ENCODE data around the gene TMF1. TPM values are rescaled to one million over a fixed set of nuclear protein-coding genes. Genes with fewer than 3 reads are reported as not detected.

Gene TMF1
- total and polyA plus RNA-seq, 10 of the 15 experiments (the other 5 are each of a cell fraction or from before 2014, with no cell fraction given) = 7.1 to 24.5 (median 18.6) TPM

DNA sequence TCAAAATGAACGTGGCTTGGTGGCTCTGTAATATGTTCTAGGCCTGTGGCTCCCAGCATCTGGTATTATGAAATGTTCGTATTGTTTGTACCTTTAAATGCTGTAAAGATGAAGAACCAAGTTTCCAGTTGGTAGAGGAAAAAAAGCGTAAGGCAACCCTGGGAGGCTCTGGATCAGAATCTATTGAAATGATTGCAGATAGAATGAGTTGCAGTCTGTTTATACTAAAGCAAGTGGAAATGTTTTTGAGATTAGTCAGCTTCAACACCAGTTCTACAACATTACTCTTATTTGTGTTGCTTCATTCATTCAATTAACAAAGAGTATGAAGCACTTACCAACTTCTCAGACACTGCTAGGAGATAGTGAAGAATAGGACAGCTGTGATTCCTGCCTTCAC is 37.9 kb upstream of the TMF1 start:
- TF ChIP-seq ZZZ3 (IDR thresholded peaks at IDR 0.05; ENCODE audit: control insufficient read depth, insufficient read length, low read depth) = no peak
- WGBS (ENCODE audit: insufficient coverage, insufficient replicate concordance, low lambda C conversion rate, missing lambda C conversion rate) = 6% methylated on average over 3 of the region's 3 CpGs
- Histone ChIP-seq H3K4me3 (peak overlapping the region; percentile 59), H3K79me2 (ENCODE audit: control insufficient read depth, insufficient read depth, low read length) (peaks cover 97% of the 10 kb centered on the region), H4K20me1 (ENCODE audit: control insufficient read depth, insufficient read depth) (no peaks in the 10 kb centered on the region), H3K27ac (ENCODE audit: control insufficient read depth, insufficient read depth) (peak overlapping the region; percentile 38; the same call in 1 of the 2 replicates), H3K36me3 (ENCODE audit: control insufficient read depth in 2 of 2, insufficient read depth in 2 of 2, low read length in 1 of 2) (peaks cover 0 to 13% of the 10 kb centered on the region in 2 experiments; a peak in 1 of 4 replicates), H3K4me1 (ENCODE audit: control insufficient read depth, insufficient read depth, low read length) (peaks cover 44% of the 10 kb centered on the region), H3K9ac (ENCODE audit: control insufficient read depth, insufficient read depth, low read length) (no peak overlapping the region; the same call in 1 of the 2 replicates), H3K9me3 (replicated peaks; ENCODE audit: control insufficient read depth, insufficient read depth, low read length) (no peaks in the 10 kb centered on the region), H3K27me3 (replicated peaks in 1 of 2; ENCODE audit: control insufficient read depth in 2 of 2, insufficient read depth in 2 of 2, low read length in 1 of 2) (no peaks in the 10 kb centered on the region), H2AFZ (ENCODE audit: control insufficient read depth, low read depth, low read length) (no peak overlapping the region), H3K4me2 (ENCODE audit: control insufficient read depth, insufficient read depth) (peak overlapping the region; percentile 46)
- intact Hi-C loops (cut with micrococcal nuclease; ENCODE audit: unreplicated experiment) (no loop called here), in situ Hi-C loops (cut with MboI) (no loop called here)
- ChIA-PET SMC1A (ENCODE audit: uncharacterized antibody, unreplicated experiment) (interaction anchor here (0.7 to 19.6 kb wide), 15 partner anchors 7 to 1326 kb away, joined by 3 to 234 read pairs (median 5); partner anchors contain the start of genes ARL6IP5, TMF1 and UBA3), RAD21 (ENCODE audit: unreplicated experiment) (interaction anchor here (1.1 to 16.7 kb wide), 5 partner anchors 10 to 351 kb away, joined by 3 to 152 read pairs (median 3); partner anchors contain the start of genes TMF1 and UBA3), CTCF (interaction anchor here (0.6 to 2.3 kb wide), 10 partner anchors 9 to 320 kb away, joined by 3 to 10 read pairs (median 4); partner anchors contain the start of gene EOGT), POLR2A (interaction anchor here (0.5 to 3.8 kb wide), 6 partner anchors 10 to 42 kb away, joined by 3 to 13 read pairs (median 4); partner anchors contain the start of gene TMF1)
- no peak for ATAC-seq
- BruUV-seq (replicated peaks) = no TSS peak
- no peak for DNase-seq (ENCODE audit: low read depth, low spot score)
- no peak for FAIRE-seq

DNA sequence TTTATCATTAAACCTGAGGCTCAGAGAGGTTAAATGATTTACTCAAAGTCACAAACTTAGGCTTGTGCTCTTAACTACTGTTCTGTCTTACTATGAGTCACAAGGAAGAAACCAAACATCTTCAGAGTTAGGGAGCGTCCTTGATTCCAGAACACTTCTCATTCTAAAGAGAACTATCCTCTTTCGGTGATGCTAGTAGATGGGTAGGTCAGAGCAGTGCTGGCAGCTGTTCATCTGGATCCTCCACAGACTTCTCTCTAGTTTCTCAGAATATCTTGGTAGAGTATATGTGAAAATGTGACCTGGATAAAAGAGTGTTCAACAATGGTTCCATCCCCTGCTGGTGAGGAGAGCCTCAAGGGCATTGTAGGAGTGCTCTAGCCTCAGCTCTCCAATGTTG is 35.9 kb upstream of the TMF1 start:
- in situ Hi-C loops (cut with MboI) (no loop called here), intact Hi-C loops (cut with micrococcal nuclease; ENCODE audit: unreplicated experiment) (loop anchor here (5.0 to 10.0 kb wide), 2 partner anchors 76 to 1433 kb away; partner anchors contain the start of genes EOGT and SUCLG2)
- no TSS peak for BruUV-seq (replicated peaks)
- WGBS (ENCODE audit: insufficient coverage, insufficient replicate concordance, low lambda C conversion rate, missing lambda C conversion rate) = 0% methylated on average over 2 of the region's 2 CpGs
- ATAC-seq (peak; percentile 26), DNase-seq (ENCODE audit: low read depth, low spot score) (no peak), FAIRE-seq (no peak)
- POLR2A ChIA-PET = interaction anchor here (1.7 to 2.1 kb wide), 2 partner anchors 14 to 44 kb away, joined by 4 to 5 read pairs; no protein-coding TSS in a partner anchor
- Histone ChIP-seq H4K20me1 (ENCODE audit: control insufficient read depth, insufficient read depth) (no peaks in the 10 kb centered on the region), H3K4me2 (ENCODE audit: control insufficient read depth, insufficient read depth) (peak overlapping the region; percentile 46), H3K27ac (ENCODE audit: control insufficient read depth, insufficient read depth) (peak overlapping the region; percentile 54), H3K4me3 (peak overlapping the region; percentile 73), H3K4me1 (ENCODE audit: control insufficient read depth, insufficient read depth, low read length) (peaks cover 36% of the 10 kb centered on the region), H3K9me3 (replicated peaks; ENCODE audit: control insufficient read depth, insufficient read depth, low read length) (no peaks in the 10 kb centered on the region), H3K79me2 (ENCODE audit: control insufficient read depth, insufficient read depth, low read length) (peaks cover 85% of the 10 kb centered on the region), H3K9ac (ENCODE audit: control insufficient read depth, insufficient read depth, low read length) (peak overlapping the region; percentile 8), H3K36me3 (ENCODE audit: control insufficient read depth in 2 of 2, insufficient read depth in 2 of 2, low read length in 1 of 2) (peaks cover 0 to 6% of the 10 kb centered on the region in 2 experiments; a peak in 1 of 4 replicates), H2AFZ (ENCODE audit: control insufficient read depth, low read depth, low read length) (no peak overlapping the region), H3K27me3 (replicated peaks in 1 of 2; ENCODE audit: control insufficient read depth in 2 of 2, insufficient read depth in 2 of 2, low read length in 1 of 2) (no peaks in the 10 kb centered on the region)
- SMC1A ChIA-PET (ENCODE audit: uncharacterized antibody, unreplicated experiment) = interaction anchor here (0.7 to 19.6 kb wide), 9 partner anchors 8 to 66 kb away, joined by 3 to 234 read pairs (median 8); partner anchors contain the start of gene TMF1
- CTCF ChIA-PET = interaction anchor here (0.6 to 2.2 kb wide), 5 partner anchors 11 to 218 kb away, joined by 3 to 6 read pairs (median 4); partner anchors contain the start of gene EOGT
- RAD21 ChIA-PET (ENCODE audit: unreplicated experiment) = interaction anchor here (0.5 to 16.7 kb wide), 4 partner anchors 8 to 37 kb away, joined by 3 to 152 read pairs (median 10); partner anchors contain the start of genes TMF1 and UBA3
- no peak for TF ChIP-seq RAD21 (IDR thresholded peaks at IDR 0.05; ENCODE audit: insufficient read depth, low read depth, low read length)
- TF ChIP-seq ZNF622 (IDR thresholded peaks at IDR 0.05) = no peak
- no peak for TF ChIP-seq NR2C1 (IDR thresholded peaks at IDR 0.05)
- peak; percentile 55; the same call in 1 of the 2 replicates for TF ChIP-seq JUNB (IDR thresholded peaks at IDR 0.05)
- TF ChIP-seq, protein P1, sequence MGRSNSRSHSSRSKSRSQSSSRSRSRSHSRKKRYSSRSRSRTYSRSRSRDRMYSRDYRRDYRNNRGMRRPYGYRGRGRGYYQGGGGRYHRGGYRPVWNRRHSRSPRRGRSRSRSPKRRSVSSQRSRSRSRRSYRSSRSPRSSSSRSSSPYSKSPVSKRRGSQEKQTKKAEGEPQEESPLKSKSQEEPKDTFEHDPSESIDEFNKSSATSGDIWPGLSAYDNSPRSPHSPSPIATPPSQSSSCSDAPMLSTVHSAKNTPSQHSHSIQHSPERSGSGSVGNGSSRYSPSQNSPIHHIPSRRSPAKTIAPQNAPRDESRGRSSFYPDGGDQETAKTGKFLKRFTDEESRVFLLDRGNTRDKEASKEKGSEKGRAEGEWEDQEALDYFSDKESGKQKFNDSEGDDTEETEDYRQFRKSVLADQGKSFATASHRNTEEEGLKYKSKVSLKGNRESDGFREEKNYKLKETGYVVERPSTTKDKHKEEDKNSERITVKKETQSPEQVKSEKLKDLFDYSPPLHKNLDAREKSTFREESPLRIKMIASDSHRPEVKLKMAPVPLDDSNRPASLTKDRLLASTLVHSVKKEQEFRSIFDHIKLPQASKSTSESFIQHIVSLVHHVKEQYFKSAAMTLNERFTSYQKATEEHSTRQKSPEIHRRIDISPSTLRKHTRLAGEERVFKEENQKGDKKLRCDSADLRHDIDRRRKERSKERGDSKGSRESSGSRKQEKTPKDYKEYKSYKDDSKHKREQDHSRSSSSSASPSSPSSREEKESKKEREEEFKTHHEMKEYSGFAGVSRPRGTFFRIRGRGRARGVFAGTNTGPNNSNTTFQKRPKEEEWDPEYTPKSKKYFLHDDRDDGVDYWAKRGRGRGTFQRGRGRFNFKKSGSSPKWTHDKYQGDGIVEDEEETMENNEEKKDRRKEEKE (IDR thresholded peaks at IDR 0.05) = peak; percentile 78
- TF ChIP-seq BHLHE40 (IDR thresholded peaks at IDR 0.05; ENCODE audit: borderline replicate concordance in 1 of 2, low read depth in 2 of 2, low read length in 1 of 2) = peak; percentile 54 to 55; a peak in 3 of 4 replicates
- TF ChIP-seq NBN (IDR thresholded peaks at IDR 0.05) = 0 out of 2 replicates have a peak, but pooled peaks have one; percentile 32
- peak; percentile 78; the same call in 1 of the 2 replicates for TF ChIP-seq CHD1 (IDR thresholded peaks at IDR 0.05; ENCODE audit: low read depth, low read length)
- TF ChIP-seq NFIC (IDR thresholded peaks at IDR 0.05; ENCODE audit: low read depth, low read length) = 0 out of 2 replicates have a peak, but pooled peaks have one; percentile 24
- TF ChIP-seq EP300 (IDR thresholded peaks at IDR 0.05; ENCODE audit: borderline replicate concordance in 1 of 2, control insufficient read depth in 1 of 2, low read depth in 2 of 2, low read length in 2 of 2) = no peak
- peak; percentile 53; the same call in 1 of the 2 replicates for TF ChIP-seq JUND (IDR thresholded peaks at IDR 0.05; ENCODE audit: low read depth, low read length)
- peak; percentile 92 for TF ChIP-seq ATF7 (IDR thresholded peaks at IDR 0.05; ENCODE audit: low read depth)

Data from GM12878 (cell line).